Measurements from ENCODE around the gene MOSPD3. TPM values are rescaled to one million over a fixed set of nuclear protein-coding genes. Genes with fewer than 3 reads are reported as not detected.

Gene MOSPD3
- total and polyA plus RNA-seq, 2 of the 13 experiments (the other 11 are each of a cell fraction or from before 2014, with no cell fraction given) = 7.6 to 8.8 TPM

GRCh38 chr7:100604028-100604975, 8.0 kb upstream of the MOSPD3 start:
- 95% methylated on average over 42 of the region's 70 CpGs for WGBS (ENCODE audit: low lambda C conversion rate)
- Histone ChIP-seq H3K4me3 (replicated peaks in 1 of 3; ENCODE audit: insufficient read depth in 1 of 3, low read depth in 2 of 3, low read length in 3 of 3) (no peak overlapping the region), H3K4me2 (ENCODE audit: low read depth, low read length) (no peak overlapping the region), H3K27me3 (ENCODE audit: control insufficient read depth in 1 of 2, insufficient read depth in 2 of 2, low read length in 2 of 2) (0 out of 5 replicates have a peak, but pooled peaks cover 0 to 2% of the 10 kb centered on the region in 2 experiments), H3K9ac (ENCODE audit: insufficient read depth, low read depth, low read length) (no peak overlapping the region), H3K4me1 (ENCODE audit: insufficient read depth, low read length) (peaks cover 41% of the 10 kb centered on the region), H3K79me2 (ENCODE audit: insufficient read depth, low read length) (no peaks in the 10 kb centered on the region), H3K27ac (ENCODE audit: extremely low read length, insufficient read depth, low read length) (no peak overlapping the region), H3K9me3 (ENCODE audit: low read length) (no peaks in the 10 kb centered on the region), H2AFZ (ENCODE audit: low read length) (no peak overlapping the region), H3K36me3 (replicated peaks in 1 of 2; ENCODE audit: control insufficient read depth in 1 of 2, insufficient read depth in 2 of 2, low read length in 2 of 2) (no peaks in the 10 kb centered on the region), H4K20me1 (ENCODE audit: insufficient read depth, low read length) (no peaks in the 10 kb centered on the region)
- no TSS peak for BruUV-seq (replicated peaks)
- DNase-seq (ENCODE audit: low spot score) = no peak
- no peak for TF ChIP-seq ZNF333 (CRISPR knock-in tag; IDR thresholded peaks at IDR 0.05; ENCODE audit: borderline replicate concordance)
- TF ChIP-seq, protein P1, sequence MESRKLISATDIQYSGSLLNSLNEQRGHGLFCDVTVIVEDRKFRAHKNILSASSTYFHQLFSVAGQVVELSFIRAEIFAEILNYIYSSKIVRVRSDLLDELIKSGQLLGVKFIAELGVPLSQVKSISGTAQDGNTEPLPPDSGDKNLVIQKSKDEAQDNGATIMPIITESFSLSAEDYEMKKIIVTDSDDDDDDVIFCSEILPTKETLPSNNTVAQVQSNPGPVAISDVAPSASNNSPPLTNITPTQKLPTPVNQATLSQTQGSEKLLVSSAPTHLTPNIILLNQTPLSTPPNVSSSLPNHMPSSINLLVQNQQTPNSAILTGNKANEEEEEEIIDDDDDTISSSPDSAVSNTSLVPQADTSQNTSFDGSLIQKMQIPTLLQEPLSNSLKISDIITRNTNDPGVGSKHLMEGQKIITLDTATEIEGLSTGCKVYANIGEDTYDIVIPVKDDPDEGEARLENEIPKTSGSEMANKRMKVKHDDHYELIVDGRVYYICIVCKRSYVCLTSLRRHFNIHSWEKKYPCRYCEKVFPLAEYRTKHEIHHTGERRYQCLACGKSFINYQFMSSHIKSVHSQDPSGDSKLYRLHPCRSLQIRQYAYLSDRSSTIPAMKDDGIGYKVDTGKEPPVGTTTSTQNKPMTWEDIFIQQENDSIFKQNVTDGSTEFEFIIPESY (CRISPR knock-in tag; IDR thresholded peaks at IDR 0.05) = peak; percentile 92
- no peak for TF ChIP-seq TFE3 (CRISPR knock-in tag; IDR thresholded peaks at IDR 0.05)
- ATAC-seq = no peak
- intact Hi-C loops (cut with micrococcal nuclease; ENCODE audit: unreplicated experiment) (no loop called here), in situ Hi-C loops (cut with HindIII; ENCODE audit: extremely low pct_ligation_motif_present, low pct_unique_long_range_greater_than_20kb) (no loop called here)
- CTCF ChIA-PET (ENCODE audit: low intra/inter-chr PET ratio, low total read pairs) = no interaction called here
- FAIRE-seq = no peak
- POLR2A ChIA-PET = interaction anchor here (2.9 kb wide), 1 partner anchor 18 kb away, joined by 19 read pairs; the partner anchor contains the start of genes FBXO24 and LRCH4
